ENCODE results near the gene CHST8.

The CHST8 gene

GRCh38 chr19:33620611-33621010 is 1.1 kb upstream of the CHST8 start:
- DNase-seq: no peak

- DNase-seq: no peak
Measured at GRCh38 chr19:33621065-33621785, 528 bp upstream of the CHST8 start.

- DNase-seq: no peak
Measured at GRCh38 chr19:33622505-33622808, 704 bp downstream of the CHST8 start.

GRCh38 chr19:33622809-33623511 is 1.2 kb downstream of the CHST8 start:
- no peak for DNase-seq

GRCh38 chr19:33624586-33624985 is 2.8 kb downstream of the CHST8 start:
- no peak for DNase-seq

GRCh38 chr19:33627526-33627925 is 5.8 kb downstream of the CHST8 start:
- DNase-seq: no peak

GRCh38 chr19:33627962-33628839 is 6.4 kb downstream of the CHST8 start:
- DNase-seq: no peak

GRCh38 chr19:33628921-33629825 is 7.4 kb downstream of the CHST8 start:
- DNase-seq: no peak

- DNase-seq: no peak
Measured at GRCh38 chr19:33629826-33630375, 8.1 kb downstream of the CHST8 start.

GRCh38 chr19:33630880-33631608 is 9.3 kb downstream of the CHST8 start:
- DNase-seq: no peak

- no peak for DNase-seq
Measured at GRCh38 chr19:33631609-33631973, 9.8 kb downstream of the CHST8 start.

- no peak for DNase-seq
Measured at GRCh38 chr19:33634361-33635091, 12.8 kb downstream of the CHST8 start.

- DNase-seq: no peak
Measured at GRCh38 chr19:33638167-33639034, 16.6 kb downstream of the CHST8 start.

- DNase-seq: peak; percentile 25
Measured at GRCh38 chr19:33639035-33639681, 17.4 kb downstream of the CHST8 start.

GRCh38 chr19:33640773-33641172 is 19.0 kb downstream of the CHST8 start:
- DNase-seq: no peak

GRCh38 chr19:33641261-33641660 is 19.5 kb downstream of the CHST8 start:
- DNase-seq: no peak

GRCh38 chr19:33641956-33642498 is 20.3 kb downstream of the CHST8 start:
- DNase-seq: no peak

- DNase-seq: no peak
Measured at GRCh38 chr19:33644284-33644836, 22.6 kb downstream of the CHST8 start.

- DNase-seq: no peak
Measured at GRCh38 chr19:33646306-33646705, 24.6 kb downstream of the CHST8 start.

Data from NCI-H1092 treated with DMSO at 0.1 percent for 48 hours (cell line).